GM19467 (cell line): ENCODE data around the gene YPEL1.
"Not testable (repeated sequence)": the region's sequence is repeated elsewhere in the genome, so short reads cannot be mapped to it uniquely, and the experiment has no call there.

Source experiments
- ATAC-seq: cut with Tn5 transposase; IDR thresholded peaks from one replicate; pipeline ENCODE4 v1.9.1; 2021; ENCODE audit warnings: mild to moderate bottlenecking, moderate library complexity; ENCODE audit not compliant: unreplicated experiment

Gene YPEL1

GRCh38 chr22:21754523-21754922 is 18.9 kb upstream of the YPEL1 start:
- no peak for ATAC-seq

GRCh38 chr22:21753374-21754111 is 17.9 kb upstream of the YPEL1 start:
- ATAC-seq: no peak

GRCh38 chr22:21752276-21752675 is 16.7 kb upstream of the YPEL1 start:
- ATAC-seq: no peak

GRCh38 chr22:21745948-21746347 is 10.4 kb upstream of the YPEL1 start:
- ATAC-seq: no peak

- not testable (repeated sequence) for ATAC-seq
Observed at GRCh38 chr22:21744917-21745316, 9.3 kb upstream of the YPEL1 start.

- no peak for ATAC-seq
Observed at GRCh38 chr22:21741790-21742189, 6.2 kb upstream of the YPEL1 start.

GRCh38 chr22:21741059-21741458 is 5.5 kb upstream of the YPEL1 start:
- no peak for ATAC-seq

- no peak for ATAC-seq
Observed at GRCh38 chr22:21739828-21740377, 4.3 kb upstream of the YPEL1 start.

GRCh38 chr22:21738966-21739365 is 3.4 kb upstream of the YPEL1 start:
- ATAC-seq: no peak

- ATAC-seq: no peak
Observed at GRCh38 chr22:21738081-21738480, 2.5 kb upstream of the YPEL1 start.

- no peak for ATAC-seq
Observed at GRCh38 chr22:21736948-21737347, 1.4 kb upstream of the YPEL1 start.

GRCh38 chr22:21736084-21736642 is 569 bp upstream of the YPEL1 start:
- ATAC-seq: no peak

- ATAC-seq: no peak
Observed at GRCh38 chr22:21734540-21735199, 924 bp downstream of the YPEL1 start.

- no peak for ATAC-seq
Observed at GRCh38 chr22:21731503-21731902, 4.1 kb downstream of the YPEL1 start.

GRCh38 chr22:21730535-21731308 is 4.9 kb downstream of the YPEL1 start:
- ATAC-seq: no peak

- not testable (repeated sequence) for ATAC-seq
Observed at GRCh38 chr22:21729184-21729583, 6.4 kb downstream of the YPEL1 start.

- no peak for ATAC-seq
Observed at GRCh38 chr22:21728270-21728669, 7.3 kb downstream of the YPEL1 start.

- ATAC-seq: no peak
Observed at GRCh38 chr22:21727768-21728167, 7.8 kb downstream of the YPEL1 start.

GRCh38 chr22:21727159-21727558 is 8.4 kb downstream of the YPEL1 start:
- ATAC-seq: no peak

- no peak for ATAC-seq
Observed at GRCh38 chr22:21726650-21727049, 8.9 kb downstream of the YPEL1 start.

- ATAC-seq: no peak
Observed at GRCh38 chr22:21725956-21726649, 9.5 kb downstream of the YPEL1 start.
